H1 (cell line): ENCODE data around the gene IRF4. TPM values are rescaled to one million over a fixed set of nuclear protein-coding genes. Genes with fewer than 3 reads are reported as not detected.

ENCODE experiments used
- CTCF ChIA-PET: fragments of 300-600 bp; sonication (Branson Sonifier 250); formaldehyde crosslinking; loops from one replicate; lab custom pipeline; 2021; ENCODE audit not compliant: partially characterized antibody; lab: Charles Lee
- POLR2A ChIA-PET: fragments of 300-600 bp; sonication (Branson Sonifier 250); formaldehyde crosslinking; loops from one replicate; lab custom pipeline; 2021; ENCODE audit warnings: inconsistent platforms; ENCODE audit not compliant: partially characterized antibody; lab: Charles Lee
- DNase-seq, 2 experiments: peaks; one replicate each; pipeline versions ENCODE4 v3.0.0 to v3.0.0-alpha.2; 2010 to 2022; ENCODE audit warnings: low spot score in 2 of 2, low read depth in 1 of 2, mixed read lengths in 1 of 2
- FAIRE-seq: peaks from 2 replicates; lab custom pipeline; 2011; peaks lifted over from hg19 to GRCh38; lab: Jason Lieb, UNC
- H2AFZ ChIP-seq: 2 replicates; pipeline ENCODE4 v1.8.1; 2012; ENCODE audit warnings: low read length, inconsistent platforms
- H2AK5ac ChIP-seq: 2 replicates; pipeline ENCODE4 v1.6.1; 2013; ENCODE audit warnings: low read depth, low read length
- H2BK120ac ChIP-seq: replicated peaks from 2 replicates; pipeline ENCODE3; 2013; ENCODE audit warnings: low read depth, low read length, inconsistent platforms
- H2BK12ac ChIP-seq: 2 replicates; pipeline ENCODE4 v1.6.1; 2013; ENCODE audit warnings: low read depth, low read length
- H2BK15ac ChIP-seq: 2 replicates; pipeline ENCODE4 v1.6.1; 2013; ENCODE audit warnings: low read length
- H2BK20ac ChIP-seq: 2 replicates; pipeline ENCODE4 v1.6.1; 2013; ENCODE audit warnings: low read length
- H2BK5ac ChIP-seq: 2 replicates; pipeline ENCODE4 v1.6.1; 2013; ENCODE audit warnings: low read depth, low read length
- H3K14ac ChIP-seq: 2 replicates; pipeline ENCODE4 v1.6.1; 2013; ENCODE audit warnings: inconsistent platforms; ENCODE audit not compliant: insufficient read length
- H3K18ac ChIP-seq: 2 replicates; pipeline ENCODE4 v1.6.1; 2013; ENCODE audit warnings: low read length; ENCODE audit errors: extremely low read depth
- H3K23ac ChIP-seq: 2 replicates; pipeline ENCODE4 v1.6.1; 2013; ENCODE audit warnings: inconsistent platforms; ENCODE audit not compliant: insufficient read length
- H3K23me2 ChIP-seq: 2 replicates; pipeline ENCODE4 v1.6.1; 2013; ENCODE audit warnings: low read depth, low read length
- H3K27ac ChIP-seq: 2 replicates; pipeline ENCODE4 v1.6.1; 2011; ENCODE audit warnings: low read depth, low read length, inconsistent platforms
- H3K27me3 ChIP-seq, 4 experiments: replicated peaks in 1 of 4; 1 replicate in 1 of 4; 2 replicates in 3 of 4; pipeline versions ENCODE4 v1.6.1 to v1.8.1; 2011 to 2013; ENCODE audit warnings: low read length in 3 of 4, mild to moderate bottlenecking in 3 of 4, inconsistent platforms in 2 of 4, mixed read lengths in 2 of 4, moderate library complexity in 1 of 4; ENCODE audit not compliant: control insufficient read depth in 3 of 4, insufficient read depth in 3 of 4; ENCODE audit errors: extremely low read depth in 1 of 4
- H3K36me3 ChIP-seq, 4 experiments: 2 replicates each; pipeline versions ENCODE4 v1.6.1 to v1.8.1; 2011 to 2013; ENCODE audit warnings: mild to moderate bottlenecking in 4 of 4, low read length in 3 of 4, moderate library complexity in 2 of 4, control low read depth in 1 of 4, inconsistent platforms in 1 of 4; ENCODE audit not compliant: insufficient read depth in 4 of 4, control insufficient read depth in 2 of 4
- H3K4ac ChIP-seq: replicated peaks from 2 replicates; pipeline ENCODE3; 2013; ENCODE audit warnings: low read length, low read depth, mixed read lengths, inconsistent platforms; ENCODE audit not compliant: insufficient read length
- H3K4me1 ChIP-seq, 4 experiments: replicated peaks in 1 of 4; 1 replicate in 1 of 4; 2 replicates in 3 of 4; pipeline versions ENCODE4 v1.6.1 to v1.8.1; 2011 to 2013; ENCODE audit warnings: low read length in 3 of 4, inconsistent platforms in 2 of 4, mixed read lengths in 1 of 4; ENCODE audit not compliant: insufficient read depth in 4 of 4, control insufficient read depth in 3 of 4
- H3K4me2 ChIP-seq, 2 experiments: 2 replicates each; pipeline versions ENCODE4 v1.6.1 to v1.8.1; 2011 to 2013; ENCODE audit warnings: low read depth in 2 of 2, low read length in 2 of 2, control low read depth in 1 of 2, inconsistent platforms in 1 of 2, mild to moderate bottlenecking in 1 of 2; ENCODE audit not compliant: insufficient read depth in 1 of 2
- H3K4me3 ChIP-seq, 4 experiments: fragments of 200-600, 300-600 bp in 1 of 4; sonication (generic), shearing (Covaris generic), sonication (Bioruptor Twin) in 1 of 4; 2 replicates each; pipeline versions ENCODE4 v1.5.1 to v1.8.1; 2011 to 2016; ENCODE audit warnings: low read length in 4 of 4, low read depth in 3 of 4, control low read depth in 2 of 4, inconsistent platforms in 2 of 4, mild to moderate bottlenecking in 2 of 4, mixed read lengths in 1 of 4, moderate library complexity in 1 of 4; ENCODE audit not compliant: insufficient read depth in 2 of 4; ENCODE audit errors: extremely low read depth in 1 of 4
- H3K56ac ChIP-seq: replicated peaks from 2 replicates; pipeline ENCODE3; 2013; ENCODE audit warnings: low read depth, mild to moderate bottlenecking, mixed read lengths, low read length, inconsistent platforms; ENCODE audit not compliant: insufficient read length
- H3K79me1 ChIP-seq: 2 replicates; pipeline ENCODE4 v1.6.1; 2013; ENCODE audit warnings: low read depth, low read length, control low read depth
- H3K79me2 ChIP-seq, 2 experiments: 2 replicates each; pipeline versions ENCODE4 v1.6.1 to v1.8.1; 2012 to 2013; ENCODE audit warnings: low read length in 2 of 2, mild to moderate bottlenecking in 2 of 2, inconsistent platforms in 1 of 2; ENCODE audit not compliant: insufficient read depth in 2 of 2, control insufficient read depth in 1 of 2
- H3K9ac ChIP-seq, 4 experiments: replicated peaks in 1 of 4; 1 replicate in 1 of 4; 2 replicates in 3 of 4; pipeline versions ENCODE4 v1.6.1 to v1.8.1; 2011 to 2013; ENCODE audit warnings: low read depth in 3 of 4, low read length in 3 of 4, control low read depth in 2 of 4, mild to moderate bottlenecking in 2 of 4, moderate library complexity in 2 of 4, inconsistent platforms in 1 of 4; ENCODE audit errors: extremely low read depth in 1 of 4
- H3K9me3 ChIP-seq, 2 experiments: 2 replicates each; pipeline versions ENCODE4 v1.6.1 to v1.8.1; 2012 to 2013; ENCODE audit warnings: mild to moderate bottlenecking in 2 of 2, moderate library complexity in 2 of 2, control low read depth in 1 of 2, inconsistent platforms in 1 of 2, low read depth in 1 of 2, low read length in 1 of 2, mixed read lengths in 1 of 2; ENCODE audit not compliant: insufficient read depth in 2 of 2
- H4K20me1 ChIP-seq, 2 experiments: replicated peaks in 1 of 2; 2 replicates each; pipeline versions ENCODE3 to v1.8.1; 2011 to 2013; ENCODE audit warnings: inconsistent platforms in 2 of 2, low read length in 2 of 2, mild to moderate bottlenecking in 1 of 2; ENCODE audit not compliant: insufficient read depth in 2 of 2, control insufficient read depth in 1 of 2
- H4K5ac ChIP-seq: 2 replicates; pipeline ENCODE4 v1.6.1; 2013; ENCODE audit warnings: low read length, low read depth, mixed read lengths, inconsistent platforms; ENCODE audit not compliant: insufficient read length
- H4K8ac ChIP-seq: 2 replicates; pipeline ENCODE4 v1.8.0; 2013; ENCODE audit warnings: mild to moderate bottlenecking, moderate library complexity, low read length, inconsistent platforms; ENCODE audit not compliant: insufficient read depth; ENCODE audit errors: extremely low read depth
- H4K91ac ChIP-seq: replicated peaks from 2 replicates; pipeline ENCODE3; 2013; ENCODE audit warnings: low read length, mixed read lengths, inconsistent platforms; ENCODE audit not compliant: insufficient read length
- CBX5 ChIP-seq: fragments of 300-800, 300-1000 bp; sonication (generic); IDR thresholded peaks from 2 replicates; pipeline ENCODE4 v1.7.1; 2016; ENCODE audit warnings: antibody characterized with exemption, low read length, low read depth
- CEBPB ChIP-seq: IDR thresholded peaks from 2 replicates; pipeline ENCODE4 v1.6.1; 2012; ENCODE audit warnings: low read depth, low read length
- FOSL1 ChIP-seq: IDR thresholded peaks from 2 replicates; pipeline ENCODE4 v1.6.1; 2011; ENCODE audit warnings: mild to moderate bottlenecking, low read depth, low read length, moderate library complexity; ENCODE audit not compliant: insufficient read depth
- HDAC6 ChIP-seq: IDR thresholded peaks from one replicate; pipeline ENCODE4 v1.7.1; 2012; ENCODE audit warnings: low read depth, mild to moderate bottlenecking, inconsistent platforms, low read length, moderate library complexity
- KDM5A ChIP-seq: fragments of 200-600 bp; IDR thresholded peaks from 2 replicates; pipeline ENCODE4 v1.7.1; 2012; ENCODE audit warnings: mild to moderate bottlenecking, low read length, inconsistent platforms, mixed read lengths
- NRF1 ChIP-seq: IDR thresholded peaks from 2 replicates; pipeline ENCODE4 v1.6.1; 2011; ENCODE audit warnings: mild to moderate bottlenecking, low read depth, low read length, improper control_type of control experiment
- SP2 ChIP-seq: IDR thresholded peaks from 2 replicates; pipeline ENCODE4 v1.6.1; 2012; ENCODE audit warnings: mild to moderate bottlenecking, low read length, inconsistent platforms
- SRF ChIP-seq: IDR thresholded peaks from 2 replicates; pipeline ENCODE4 v1.6.1; 2011; ENCODE audit warnings: mild to moderate bottlenecking, low read depth, low read length, moderate library complexity
- SUZ12 ChIP-seq: fragments of 200-600 bp; sonication (generic); IDR thresholded peaks from 2 replicates; pipeline ENCODE4 v1.6.1; 2012; ENCODE audit warnings: mild to moderate bottlenecking, inconsistent platforms, low read length, moderate library complexity, mixed read lengths
- YY1 ChIP-seq: IDR thresholded peaks from 2 replicates; pipeline ENCODE4 v1.6.1; 2011; ENCODE audit warnings: low read depth, mild to moderate bottlenecking, low read length
- WGBS, 2 experiments: shearing (Covaris generic) in 1 of 2; methylation state at CpG; one replicate each; pipeline versions ENCODE4 v1.1.6 to v1.1.7; 2013 to 2015; ENCODE audit warnings: low lambda C conversion rate in 2 of 2, mixed read lengths in 2 of 2, inconsistent platforms in 1 of 2, low coverage in 1 of 2, missing lambda C conversion rate in 1 of 2; ENCODE audit not compliant: insufficient replicate concordance in 2 of 2, insufficient coverage in 1 of 2, insufficient read length in 1 of 2; ENCODE audit errors: extremely low coverage in 1 of 2, missing lambda C conversion rate in 1 of 2; 5-methylcytosine and 5-hydroxymethylcytosine counted together
- polyA plus RNA-seq, 7 experiments: library from polyadenylated mRNA; depleted of rRNA in 3 of 7; stranded (reverse) in 5 of 7; unstranded in 2 of 7; fragments of >200 nt in 5 of 7; fragments of 200-250 nt in 2 of 7; gene quantifications; 1 replicate in 5 of 7; 2 replicates in 1 of 7; 4 replicates in 1 of 7; pipeline versions ENCODE4 v1.2.1 to v1.2.3, GENCODE V29; 2011 to 2013; ENCODE audit warnings: missing spikeins in 2 of 7, mixed read lengths in 2 of 7
- total RNA-seq: library from RNA; stranded (reverse); fragmentation: NEBNext Ultra II Directional; extraction: Animal tissue kit (Norgen Biotek cat#: 25700); gene quantifications from 2 replicates; pipeline ENCODE4 v1.2.1, GENCODE V29; 2021
- TF ChIP-seq, protein P1 (sequence below): IDR thresholded peaks from 2 replicates; pipeline ENCODE4 v1.6.1; 2011; ENCODE audit warnings: low read depth, mild to moderate bottlenecking, low read length; ENCODE audit not compliant: insufficient read depth
- TF ChIP-seq, protein P2 (sequence below): IDR thresholded peaks from 2 replicates; pipeline ENCODE4 v1.6.1; 2012; ENCODE audit warnings: inconsistent platforms

IRF4 gene
- total and polyA plus RNA-seq, 2 of the 8 experiments (the other 6 are each of a cell fraction or from before 2014, with no cell fraction given) = 0.77 to 2.1 TPM

DNA sequence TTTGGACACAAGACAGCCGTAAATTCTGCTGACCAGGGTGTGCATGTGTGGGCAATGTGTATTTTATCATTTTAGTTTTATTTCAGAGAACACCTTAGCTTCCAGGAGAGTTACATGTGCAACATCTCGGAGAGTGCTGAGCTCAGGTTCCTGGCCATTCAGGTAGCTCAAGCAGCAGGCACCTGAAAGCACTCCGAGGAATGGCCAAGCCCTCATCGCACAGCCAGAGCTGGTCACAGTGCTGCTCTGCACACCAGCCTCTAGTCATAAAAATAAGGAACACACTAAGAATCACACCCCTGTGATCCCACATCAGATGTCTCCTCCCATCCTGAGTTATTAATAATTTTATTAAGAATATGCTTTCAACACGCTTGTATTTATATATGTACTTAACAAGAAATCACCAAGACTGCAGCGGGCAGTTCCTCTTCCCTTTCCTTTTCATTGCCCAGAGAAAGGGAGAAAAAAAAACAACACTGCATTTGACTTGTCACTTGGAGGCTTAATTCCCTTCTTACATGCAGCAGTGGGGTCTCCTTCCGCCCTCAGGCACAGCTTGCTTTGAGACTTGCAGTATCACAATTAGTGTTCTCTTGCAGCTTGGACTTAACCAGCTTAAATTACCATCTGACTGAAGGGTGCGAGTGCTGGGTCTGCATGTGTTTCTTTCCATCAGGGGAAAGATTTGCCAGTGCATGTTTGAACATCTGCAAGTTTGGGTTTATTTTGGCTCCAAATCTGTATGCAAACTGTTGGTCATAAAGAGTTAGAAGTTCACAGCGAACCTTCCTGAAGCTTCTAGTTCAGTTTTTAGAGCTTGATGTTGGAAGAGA is 36.0 kb upstream of the IRF4 start:
- Histone ChIP-seq H3K9me3 (peaks cover 57 to 80% of the 10 kb centered on the region in 2 experiments), H4K91ac (no peak overlapping the region), H3K18ac (no peak overlapping the region)
- TF ChIP-seq SUZ12 (no peak), SRF (no peak), SP2 (no peak), YY1 (no peak), HDAC6 (no peak), FOSL1 (no peak), KDM5A (no peak), CBX5 (no peak), NRF1 (no peak), CEBPB (no peak)
- TF ChIP-seq, protein P1, sequence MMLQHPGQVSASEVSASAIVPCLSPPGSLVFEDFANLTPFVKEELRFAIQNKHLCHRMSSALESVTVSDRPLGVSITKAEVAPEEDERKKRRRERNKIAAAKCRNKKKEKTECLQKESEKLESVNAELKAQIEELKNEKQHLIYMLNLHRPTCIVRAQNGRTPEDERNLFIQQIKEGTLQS = no peak
- TF ChIP-seq, protein P2, sequence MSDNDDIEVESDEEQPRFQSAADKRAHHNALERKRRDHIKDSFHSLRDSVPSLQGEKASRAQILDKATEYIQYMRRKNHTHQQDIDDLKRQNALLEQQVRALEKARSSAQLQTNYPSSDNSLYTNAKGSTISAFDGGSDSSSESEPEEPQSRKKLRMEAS = no peak

More for the DNA sequence above, 36.0 kb upstream of the IRF4 start:
- Histone ChIP-seq H2AK5ac (no peak overlapping the region), H2BK20ac (no peak overlapping the region), H2BK5ac (no peak overlapping the region), H2BK15ac (no peak overlapping the region), H4K20me1 (no peaks in the 10 kb centered on the region), H2BK12ac (no peak overlapping the region), H3K36me3 (no peaks in the 10 kb centered on the region; a peak in 1 of 8 replicates), H3K23ac (no peak overlapping the region), H3K56ac (no peak overlapping the region), H3K4me2 (no peak overlapping the region), H4K8ac (no peak overlapping the region), H3K4ac (no peak overlapping the region), H3K14ac (no peak overlapping the region), H3K27me3 (no peaks in the 10 kb centered on the region; a peak in 1 of 7 replicates), H3K79me1 (no peaks in the 10 kb centered on the region), H3K23me2 (no peaks in the 10 kb centered on the region), H2AFZ (no peak overlapping the region), H3K27ac (no peak overlapping the region), H2BK120ac (no peak overlapping the region), H3K9ac (no peak overlapping the region), H3K79me2 (no peaks in the 10 kb centered on the region), H3K4me3 (no peak overlapping the region), H4K5ac (no peak overlapping the region), H3K4me1 (no peaks in the 10 kb centered on the region; a peak in 2 of 7 replicates)
- ChIA-PET POLR2A (interaction anchor here (1.2 kb wide), 1 partner anchor 18 kb away, joined by 3 read pairs; no protein-coding TSS in a partner anchor), CTCF (interaction anchor here (0.6 to 3.2 kb wide), 8 partner anchors 11 to 167 kb away, joined by 3 to 8 read pairs (median 4); partner anchors contain the start of gene IRF4)
- no peak for DNase-seq
- FAIRE-seq = no peak
- WGBS, 2 experiments = 87% methylated on average over 9 of the region's 9 CpGs; no CpG with 5 or more reads in 1 of the 2 experiments
